ENCODE data around the gene DPM2.

The DPM2 gene

GRCh38 chr9:127977884-127978647 lies 40.4 kb upstream of the DPM2 start:
- Histone ChIP-seq H3K4me3 (ENCODE audit: low read length) (peak overlapping the region; percentile 84), H3K4me1 (ENCODE audit: control insufficient read depth, insufficient read depth, low read length) (peaks cover 56% of the 10 kb centered on the region), H3K36me3 (ENCODE audit: control insufficient read depth, insufficient read depth, low read length) (no peaks in the 10 kb centered on the region), H3K9ac (ENCODE audit: low read length) (peak overlapping the region; percentile 42), H3K27ac (ENCODE audit: low read depth, low read length) (peak overlapping the region; percentile 98), H3K27me3 (ENCODE audit: control insufficient read depth, insufficient read depth, low read length) (no peaks in the 10 kb centered on the region)

GRCh38 chr9:127977009-127977883 lies 39.6 kb upstream of the DPM2 start:
- peaks cover 64% of the 10 kb centered on the region for H3K4me1 ChIP-seq (ENCODE audit: control insufficient read depth, insufficient read depth, low read length)
- peak overlapping the region; percentile 84 for H3K4me3 ChIP-seq (ENCODE audit: low read length)
- H3K27ac ChIP-seq (ENCODE audit: low read depth, low read length) = peak overlapping the region; percentile 98
- no peaks in the 10 kb centered on the region for H3K27me3 ChIP-seq (ENCODE audit: control insufficient read depth, insufficient read depth, low read length)
- H3K9ac ChIP-seq (ENCODE audit: low read length) = peak overlapping the region; percentile 42
- H3K36me3 ChIP-seq (ENCODE audit: control insufficient read depth, insufficient read depth, low read length) = no peaks in the 10 kb centered on the region

DNA sequence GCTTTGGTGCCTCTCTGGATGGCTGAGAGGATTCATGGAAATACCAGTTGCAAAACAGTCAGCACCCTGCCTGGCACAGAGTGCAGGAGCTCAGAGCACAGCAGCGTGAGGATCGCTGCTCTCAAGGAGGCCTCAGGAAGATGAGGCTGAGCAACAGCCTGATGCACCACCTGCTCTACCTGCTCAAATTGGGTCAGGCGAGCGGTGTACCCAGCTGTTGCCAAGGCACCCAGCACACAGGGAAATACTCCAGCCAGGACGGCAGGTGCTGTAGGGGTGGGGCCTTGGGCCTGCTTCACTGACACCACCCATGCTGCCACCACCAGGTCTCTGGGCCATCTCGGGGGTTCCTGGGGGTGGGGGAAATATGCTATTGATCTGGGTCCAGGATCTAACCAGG lies 38.8 kb upstream of the DPM2 start:
- Histone ChIP-seq H3K27ac (ENCODE audit: low read depth, low read length) (peak overlapping the region; percentile 98), H3K27me3 (ENCODE audit: control insufficient read depth, insufficient read depth, low read length) (no peaks in the 10 kb centered on the region), H3K9ac (ENCODE audit: low read length) (no peak overlapping the region), H3K36me3 (ENCODE audit: control insufficient read depth, insufficient read depth, low read length) (no peaks in the 10 kb centered on the region), H3K4me3 (ENCODE audit: low read length) (peak overlapping the region; percentile 84), H3K4me1 (ENCODE audit: control insufficient read depth, insufficient read depth, low read length) (peaks cover 69% of the 10 kb centered on the region)

GRCh38 chr9:127975376-127976315 lies 38.0 kb upstream of the DPM2 start:
- Histone ChIP-seq H3K27ac (ENCODE audit: low read depth, low read length) (peak overlapping the region; percentile 98), H3K9ac (ENCODE audit: low read length) (no peak overlapping the region), H3K4me3 (ENCODE audit: low read length) (peak overlapping the region; percentile 84), H3K4me1 (ENCODE audit: control insufficient read depth, insufficient read depth, low read length) (peaks cover 72% of the 10 kb centered on the region), H3K27me3 (ENCODE audit: control insufficient read depth, insufficient read depth, low read length) (no peaks in the 10 kb centered on the region), H3K36me3 (ENCODE audit: control insufficient read depth, insufficient read depth, low read length) (no peaks in the 10 kb centered on the region)

- Histone ChIP-seq H3K4me3 (ENCODE audit: low read length) (peak overlapping the region; percentile 45), H3K9ac (ENCODE audit: low read length) (peak overlapping the region; percentile 1), H3K27ac (ENCODE audit: low read depth, low read length) (peak overlapping the region; percentile 98), H3K27me3 (ENCODE audit: control insufficient read depth, insufficient read depth, low read length) (no peaks in the 10 kb centered on the region), H3K4me1 (ENCODE audit: control insufficient read depth, insufficient read depth, low read length) (peaks cover 79% of the 10 kb centered on the region), H3K36me3 (ENCODE audit: control insufficient read depth, insufficient read depth, low read length) (no peaks in the 10 kb centered on the region)
These were observed 37.2 kb upstream of the DPM2 start for GRCh38 chr9:127974769-127975261.

GRCh38 chr9:127974001-127974768 lies 36.5 kb upstream of the DPM2 start:
- H3K36me3 ChIP-seq (ENCODE audit: control insufficient read depth, insufficient read depth, low read length) = no peaks in the 10 kb centered on the region
- H3K27me3 ChIP-seq (ENCODE audit: control insufficient read depth, insufficient read depth, low read length) = no peaks in the 10 kb centered on the region
- H3K4me1 ChIP-seq (ENCODE audit: control insufficient read depth, insufficient read depth, low read length) = peaks cover 85% of the 10 kb centered on the region
- H3K27ac ChIP-seq (ENCODE audit: low read depth, low read length) = peak overlapping the region; percentile 98
- H3K4me3 ChIP-seq (ENCODE audit: low read length) = peak overlapping the region; percentile 45
- H3K9ac ChIP-seq (ENCODE audit: low read length) = peak overlapping the region; percentile 13

GRCh38 chr9:127973169-127974000 lies 35.7 kb upstream of the DPM2 start:
- Histone ChIP-seq H3K9ac (ENCODE audit: low read length) (peak overlapping the region; percentile 21), H3K27ac (ENCODE audit: low read depth, low read length) (peak overlapping the region; percentile 98), H3K4me3 (ENCODE audit: low read length) (peak overlapping the region; percentile 45)

GRCh38 chr9:127972236-127972871 lies 34.7 kb upstream of the DPM2 start:
- peak overlapping the region; percentile 98 for H3K27ac ChIP-seq (ENCODE audit: low read depth, low read length)
- no peak overlapping the region for H3K9ac ChIP-seq (ENCODE audit: low read length)
- no peaks in the 10 kb centered on the region for H3K36me3 ChIP-seq (ENCODE audit: control insufficient read depth, insufficient read depth, low read length)
- peaks cover 95% of the 10 kb centered on the region for H3K4me1 ChIP-seq (ENCODE audit: control insufficient read depth, insufficient read depth, low read length)
- no peaks in the 10 kb centered on the region for H3K27me3 ChIP-seq (ENCODE audit: control insufficient read depth, insufficient read depth, low read length)
- peak overlapping the region; percentile 51 for H3K4me3 ChIP-seq (ENCODE audit: low read length)

More at GRCh38 chr9:127973169-127974000, 35.7 kb upstream of the DPM2 start:
- Histone ChIP-seq H3K36me3 (ENCODE audit: control insufficient read depth, insufficient read depth, low read length) (no peaks in the 10 kb centered on the region), H3K27me3 (ENCODE audit: control insufficient read depth, insufficient read depth, low read length) (no peaks in the 10 kb centered on the region), H3K4me1 (ENCODE audit: control insufficient read depth, insufficient read depth, low read length) (peaks cover 91% of the 10 kb centered on the region)

DNA sequence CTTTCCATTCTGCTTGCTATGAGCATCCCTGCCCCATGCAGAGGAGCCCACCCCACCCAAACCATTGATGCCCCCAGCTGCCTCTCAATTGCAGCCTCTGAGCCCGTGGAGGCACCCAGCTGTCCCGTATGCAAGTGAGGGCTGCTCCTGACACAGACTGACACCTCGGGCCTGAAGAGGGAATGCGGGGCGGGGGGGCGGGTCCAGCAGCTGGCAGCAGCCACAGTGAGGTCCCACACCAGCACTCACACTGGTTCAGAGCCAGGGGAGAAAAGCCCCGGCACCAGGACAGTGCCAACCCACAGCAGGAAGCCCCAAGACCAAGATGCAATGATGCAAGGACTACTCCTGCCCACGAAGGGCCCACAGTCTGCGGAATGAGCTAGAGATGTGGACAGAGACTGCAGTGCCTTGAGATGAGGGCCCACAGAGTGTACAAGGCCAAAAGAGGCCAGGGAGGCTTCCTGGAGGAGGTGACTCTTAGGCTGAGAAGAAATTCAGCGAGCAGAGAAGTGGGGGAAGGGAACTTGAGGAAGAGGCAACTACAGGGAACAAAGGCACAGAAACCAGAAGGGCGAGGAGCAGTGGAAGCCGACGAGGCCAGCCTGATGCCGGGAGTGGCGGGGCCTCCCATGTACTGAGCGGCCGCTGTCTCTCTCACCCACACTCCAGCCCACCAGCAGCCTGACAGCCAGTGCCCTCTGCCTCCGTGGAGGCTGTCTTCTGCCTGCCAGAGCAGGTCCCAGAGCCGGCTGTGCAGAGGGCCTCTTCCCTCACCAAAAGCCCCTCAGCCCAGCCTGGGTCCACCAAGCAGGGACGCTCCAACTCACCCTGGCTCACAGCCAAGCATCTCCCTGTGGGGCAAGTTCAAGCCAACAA lies 33.9 kb upstream of the DPM2 start:
- Histone ChIP-seq H3K4me1 (ENCODE audit: control insufficient read depth, insufficient read depth, low read length) (peaks cover 96% of the 10 kb centered on the region), H3K9ac (ENCODE audit: low read length) (no peak overlapping the region), H3K27me3 (ENCODE audit: control insufficient read depth, insufficient read depth, low read length) (no peaks in the 10 kb centered on the region), H3K27ac (ENCODE audit: low read depth, low read length) (peak overlapping the region; percentile 98), H3K36me3 (ENCODE audit: control insufficient read depth, insufficient read depth, low read length) (no peaks in the 10 kb centered on the region), H3K4me3 (ENCODE audit: low read length) (peak overlapping the region; percentile 51)
